ENCODE measurements around the gene SDHA.
A peak's percentile ranks its signal among the peaks of the same experiment; 100 is the strongest.
"Not testable (repeated sequence)": the region's sequence is repeated elsewhere in the genome, so short reads cannot be mapped to it uniquely, and the experiment has no call there.

The SDHA gene

DNA sequence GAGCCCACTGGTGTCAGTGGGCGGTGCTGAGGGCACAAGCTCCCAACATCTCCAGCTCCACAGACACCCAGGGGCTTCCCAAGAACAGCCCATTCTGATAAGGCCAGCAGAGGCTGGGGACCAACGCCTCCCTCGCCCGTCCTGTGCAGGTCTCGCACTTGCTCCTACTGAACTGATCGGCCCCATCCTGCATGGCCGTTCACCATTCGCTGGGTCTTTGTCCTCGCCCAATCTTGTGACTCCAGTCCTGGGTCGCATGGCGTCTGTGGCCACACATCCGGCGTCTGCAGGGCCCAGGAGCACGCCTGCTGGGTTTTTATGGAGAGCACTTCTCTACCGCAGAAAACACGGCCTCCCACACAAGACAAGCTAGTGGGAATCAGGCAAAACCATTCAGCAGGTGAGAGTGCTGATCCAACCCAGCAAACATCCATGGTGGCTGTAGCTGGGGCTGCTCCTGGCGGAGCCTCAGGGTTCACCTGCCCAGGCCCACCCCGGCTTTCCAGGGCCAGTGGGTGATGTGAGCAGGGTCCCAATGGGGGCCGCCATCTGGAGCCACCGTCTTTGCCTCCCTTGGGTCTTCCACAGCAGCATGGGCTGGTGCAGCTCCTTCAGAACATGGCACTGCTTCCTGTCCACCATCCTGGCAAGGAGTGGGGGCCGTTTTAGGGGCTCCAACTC, 19.5 kb upstream of the SDHA start:
- no peak for DNase-seq

GRCh38 chr5:199197-199949, 18.7 kb upstream of the SDHA start:
- DNase-seq, result no peak

DNA sequence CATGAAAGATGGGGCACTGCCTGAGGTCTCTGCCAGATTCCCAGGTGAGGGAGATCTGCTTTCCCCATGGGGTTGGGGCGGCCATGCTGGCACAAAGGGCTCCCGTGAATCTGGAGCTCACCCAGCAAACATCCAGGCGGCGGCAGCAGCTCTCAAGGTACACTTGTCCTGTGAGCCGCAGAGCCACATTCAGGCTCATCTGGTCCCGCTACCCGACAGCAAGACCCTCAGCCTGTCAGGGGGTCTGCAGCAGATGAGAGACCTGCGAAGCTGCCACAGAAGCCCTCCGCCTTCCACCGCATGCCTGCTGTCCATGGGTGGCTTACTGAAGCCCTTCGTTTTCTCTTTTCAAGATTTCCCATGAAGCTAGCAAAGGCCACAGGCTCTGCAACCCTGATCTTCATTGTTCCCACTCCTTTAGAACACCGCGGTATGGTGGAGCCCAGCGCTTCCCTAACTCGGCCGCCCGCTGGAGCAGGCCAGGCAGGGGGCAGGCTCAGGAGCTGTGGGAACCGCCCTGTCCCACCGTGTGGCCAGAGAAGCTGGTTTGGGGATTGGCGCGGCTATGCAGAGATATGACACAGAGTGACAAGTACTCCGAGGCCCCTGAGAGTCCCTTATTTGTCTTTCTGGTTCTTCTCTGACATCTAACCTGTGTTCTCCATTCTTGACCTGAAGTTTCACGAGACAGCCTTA, 18.0 kb upstream of the SDHA start:
- no peak for DNase-seq

- DNase-seq, result no peak
These were observed 17.1 kb upstream of the SDHA start for GRCh38 chr5:200985-201384.

GRCh38 chr5:201672-202071, 16.4 kb upstream of the SDHA start:
- DNase-seq, result no peak

- DNase-seq, result no peak
These were observed 14.7 kb upstream of the SDHA start for GRCh38 chr5:203246-203930.

DNA sequence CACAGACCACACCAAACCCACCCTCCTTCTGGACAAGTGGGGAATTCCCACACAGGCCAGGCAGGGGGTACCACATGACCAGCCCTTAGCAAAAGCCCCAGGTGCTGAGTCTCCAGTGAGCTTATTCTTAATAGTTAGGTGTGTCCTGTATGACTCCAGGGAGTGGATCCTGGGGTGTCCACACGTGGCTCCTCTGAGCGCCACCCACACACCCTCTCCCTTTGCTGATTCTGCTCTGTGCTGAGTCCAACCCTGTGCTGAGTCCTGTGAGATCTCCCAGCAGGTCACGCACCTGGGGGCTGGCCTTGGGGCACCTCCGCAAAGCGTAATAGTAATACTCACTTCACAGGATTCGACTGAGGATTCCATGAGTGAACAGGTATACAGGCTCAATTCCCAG, 14.1 kb upstream of the SDHA start:
- DNase-seq, result no peak

DNA sequence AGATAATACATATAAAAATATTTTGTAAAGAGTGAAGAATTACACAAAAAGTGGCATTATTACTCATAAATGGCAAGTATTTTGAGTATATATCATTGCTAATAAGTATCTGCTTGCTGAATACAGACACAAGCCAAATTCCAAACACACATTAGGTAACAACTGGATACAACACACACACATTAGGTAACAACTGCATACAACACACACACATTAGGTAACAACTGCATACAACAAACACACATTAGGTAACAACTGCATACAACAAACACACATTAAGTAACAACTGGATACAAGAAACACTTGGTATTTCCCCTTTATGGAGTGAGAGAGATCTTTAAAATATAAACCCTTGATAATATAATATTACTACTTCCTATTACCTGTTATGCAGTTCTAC, 13.7 kb upstream of the SDHA start:
- no peak for DNase-seq

DNA sequence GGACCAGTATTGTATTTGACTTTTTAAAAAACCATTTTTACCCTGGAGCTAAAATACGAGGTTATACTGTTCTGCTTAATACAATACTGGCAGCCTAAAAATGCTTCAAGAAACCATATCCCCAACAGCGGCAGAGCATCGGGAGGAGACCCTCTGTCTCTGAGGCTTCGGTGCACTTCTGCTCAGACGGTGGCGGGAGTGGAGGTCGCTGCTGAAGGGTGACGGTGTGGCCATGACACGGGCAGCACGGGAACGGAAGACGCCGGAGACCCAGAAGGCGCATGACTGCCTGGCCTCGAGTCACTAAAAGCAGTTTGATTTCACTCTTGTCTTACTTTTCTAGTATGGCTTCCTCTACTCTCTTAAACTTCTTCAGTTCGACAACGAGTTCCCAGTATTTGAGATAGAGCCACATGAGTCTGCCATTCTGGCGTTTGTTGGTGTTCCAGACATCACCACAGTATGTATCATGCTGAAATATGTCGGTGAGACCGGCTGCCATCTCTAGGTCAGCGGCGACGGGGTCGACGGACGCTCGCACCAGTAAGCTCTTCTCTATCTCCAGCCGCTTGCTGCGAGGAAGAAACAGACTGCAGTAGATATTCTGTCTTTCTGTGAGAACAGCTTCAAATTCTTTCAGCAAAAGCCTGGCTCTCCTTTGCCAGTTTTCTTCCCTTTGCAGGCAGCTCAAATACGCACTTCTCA, 13.0 kb upstream of the SDHA start:
- DNase-seq, result no peak

GRCh38 chr5:206406-206805, 11.7 kb upstream of the SDHA start:
- no peak for DNase-seq

GRCh38 chr5:206927-207536, 11.1 kb upstream of the SDHA start:
- DNase-seq, result no peak

GRCh38 chr5:207599-207998, 10.5 kb upstream of the SDHA start:
- no peak for DNase-seq

- DNase-seq, result no peak
These were observed 9.5 kb upstream of the SDHA start for GRCh38 chr5:208449-209114.

DNA sequence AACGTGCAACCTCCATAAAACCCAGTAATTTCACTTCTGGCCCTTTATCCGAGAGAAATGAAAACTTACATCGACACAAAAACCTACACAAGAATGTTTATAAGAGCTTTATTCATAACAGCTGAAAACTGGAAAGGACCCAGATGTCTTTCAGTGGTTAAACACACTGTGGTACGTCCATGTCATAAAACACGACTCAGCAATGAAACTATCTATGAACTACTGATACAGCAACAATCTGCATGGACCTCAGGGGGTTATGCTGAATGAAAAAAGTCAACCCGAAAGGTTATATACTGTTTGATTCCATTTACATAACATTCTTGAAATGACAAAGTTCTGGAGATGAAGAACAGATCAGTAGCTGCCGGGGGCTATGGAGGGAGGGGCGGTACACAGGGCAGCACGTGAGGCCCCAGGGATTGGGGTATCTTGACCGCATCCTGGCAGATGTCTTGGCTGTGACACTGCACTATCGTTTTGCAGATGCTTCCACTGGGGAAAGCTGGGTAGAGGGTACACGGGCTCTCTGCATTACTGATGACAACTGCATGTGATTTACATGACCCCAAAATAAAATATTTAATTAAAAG, 4.2 kb upstream of the SDHA start:
- DNase-seq, result no peak

DNA sequence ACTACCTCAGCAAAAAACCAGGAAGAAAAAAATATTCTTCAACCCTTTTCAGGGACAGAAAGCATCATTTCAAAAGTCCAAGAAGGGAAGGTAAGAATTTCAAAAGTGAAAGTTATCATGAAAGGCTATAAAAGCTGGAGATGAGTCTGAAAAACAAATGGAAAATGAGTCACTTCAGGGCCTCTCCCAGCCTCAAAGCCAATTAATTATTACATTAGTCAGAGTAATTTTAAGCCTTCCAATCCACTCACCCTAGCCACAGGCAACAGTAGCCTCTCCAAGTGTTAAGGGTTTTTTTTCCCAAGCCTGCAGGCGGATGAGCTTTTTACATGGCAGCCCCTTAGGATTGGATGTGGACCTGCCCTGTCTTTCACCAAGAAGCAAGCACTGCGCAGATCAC, 2.9 kb upstream of the SDHA start:
- DNase-seq, result not testable (repeated sequence)

DNA sequence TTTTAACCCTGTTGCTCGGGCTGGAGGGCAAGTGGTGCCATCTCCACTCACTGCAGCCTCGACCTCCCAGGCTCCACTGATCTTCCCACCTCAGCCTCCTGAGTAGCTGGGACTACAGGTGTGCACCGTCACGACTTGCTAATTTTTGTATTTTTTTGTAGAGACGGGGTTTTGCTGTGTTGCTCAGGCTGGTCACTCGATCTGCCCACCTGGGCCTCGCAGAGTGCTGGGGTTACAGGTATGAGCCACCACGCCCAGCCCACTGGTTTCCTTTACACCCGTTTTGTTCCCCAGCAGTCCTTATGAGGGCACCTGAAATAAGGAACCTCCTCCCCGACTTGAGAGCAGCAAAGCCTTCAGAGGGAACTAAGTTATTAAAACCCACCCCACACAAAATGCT, 2.0 kb upstream of the SDHA start:
- not testable (repeated sequence) for DNase-seq

DNA sequence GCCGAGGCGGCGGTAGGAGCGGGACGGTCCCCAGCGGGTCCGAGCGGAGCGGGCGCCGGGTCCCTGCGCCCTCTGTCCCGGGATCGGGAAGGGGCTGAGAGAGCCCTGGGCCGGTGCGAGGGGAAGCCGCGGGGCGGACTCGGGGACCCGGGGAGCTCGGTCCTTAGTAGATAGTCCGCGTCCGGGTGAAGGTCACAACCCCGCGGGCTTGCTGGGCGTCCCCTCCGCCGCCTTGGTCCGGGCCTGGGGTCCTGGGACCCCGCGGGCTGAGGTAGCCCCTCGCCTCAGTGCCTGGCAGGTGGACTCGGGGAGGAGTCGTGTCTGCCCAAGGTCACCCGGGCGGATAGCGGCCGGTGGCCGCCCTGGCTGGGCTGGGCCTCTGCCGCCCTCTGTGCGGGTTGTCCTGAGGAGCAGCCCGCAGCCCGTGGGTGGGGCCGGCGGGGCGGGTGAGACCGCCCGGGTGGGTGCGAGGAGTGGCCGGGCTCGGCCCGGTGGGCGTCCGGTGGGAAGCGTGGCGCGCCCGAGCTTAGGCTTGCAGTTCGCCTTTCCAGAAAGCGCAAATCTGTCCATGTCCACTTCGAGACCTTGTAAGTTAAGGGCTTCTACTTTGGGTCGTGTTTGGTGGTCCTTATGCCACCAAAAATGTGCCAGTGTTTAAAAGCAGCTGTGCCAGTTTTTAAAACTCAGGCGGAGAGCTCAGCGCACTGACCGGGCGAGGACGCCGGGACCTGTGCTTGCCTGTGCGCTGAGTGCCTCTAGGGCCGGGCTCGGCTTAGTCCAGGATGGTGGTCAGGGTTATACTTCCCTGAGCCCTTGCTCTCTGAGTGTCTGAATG, 554 bp downstream of the SDHA start:
- peak; percentile 30 for DNase-seq

GRCh38 chr5:219460-219863, 1.3 kb downstream of the SDHA start:
- DNase-seq, result no peak

DNA sequence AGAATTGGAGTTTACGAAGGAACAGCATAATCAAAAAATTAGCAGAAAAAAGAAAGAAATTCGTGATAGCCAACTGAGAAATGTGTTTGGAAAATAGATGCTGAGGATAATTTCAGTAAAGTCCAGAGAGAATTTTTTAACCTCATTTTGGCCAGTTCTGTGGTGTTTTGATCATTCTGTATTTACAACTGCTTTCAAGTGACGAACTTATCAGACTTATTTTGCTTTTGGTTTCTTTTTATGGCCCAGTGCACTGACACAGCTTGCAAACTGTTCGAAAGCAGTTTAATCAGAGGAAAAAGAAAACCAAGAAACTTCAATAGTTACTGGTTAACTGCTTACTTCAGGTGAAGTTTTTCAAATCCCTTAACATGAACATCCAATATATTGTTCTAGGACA, 1.9 kb downstream of the SDHA start:
- no peak for DNase-seq

GRCh38 chr5:222951-223715, 5.0 kb downstream of the SDHA start:
- DNase-seq, result peak; percentile 32
